IMR-90 (cell line): Measurements from ENCODE around the gene TYSND1. TPM values are rescaled to one million over a fixed set of nuclear protein-coding genes. Genes with fewer than 3 reads are reported as not detected.

Source experiments
- ATAC-seq: fragments of 200-7000 bp; cut with Tn5 transposase; 2 replicates; pipeline ENCODE4 v1.9.1; 2020; ENCODE audit warnings: low read depth, mild to moderate bottlenecking, moderate library complexity
- BruUV-seq: library from RNA; stranded (reverse); fragments of 400-500 nt; replicated peaks from 2 replicates; lab custom pipeline; 2021; lab: Mats Ljungman, UMichigan
- CTCF ChIA-PET: fragments of 300-600 bp; formaldehyde crosslinking; extraction: SDS; loops from one replicate; lab custom pipeline; 2021; ENCODE audit warnings: antibody characterized with exemption; lab: Yijun Ruan, JAX
- POLR2A ChIA-PET: fragments of 300-600 bp; sonication (Branson Sonifier 250); formaldehyde crosslinking; loops from one replicate; lab custom pipeline; 2022; ENCODE audit warnings: antibody characterized with exemption; ENCODE audit not compliant: unreplicated experiment; lab: Charles Lee
- DNase-seq: peaks from one replicate; pipeline ENCODE4 v3.0.0; 2013
- H2AFZ ChIP-seq: replicated peaks from 2 replicates; pipeline ENCODE3; 2013; ENCODE audit warnings: low read length, mild to moderate bottlenecking; ENCODE audit not compliant: poor library complexity
- H2AK5ac ChIP-seq: 2 replicates; pipeline ENCODE4 v1.6.1; 2013; ENCODE audit warnings: low read depth, low read length, inconsistent platforms
- H2AK9ac ChIP-seq: replicated peaks from 2 replicates; pipeline ENCODE3; 2013; ENCODE audit warnings: mild to moderate bottlenecking, low read depth, low read length, moderate library complexity; ENCODE audit not compliant: poor library complexity
- H2BK120ac ChIP-seq: 2 replicates; pipeline ENCODE4 v1.6.1; 2013; ENCODE audit warnings: low read depth, low read length, inconsistent platforms
- H2BK15ac ChIP-seq: 3 replicates; pipeline ENCODE4 v1.6.1; 2013; ENCODE audit warnings: low read depth, low read length, inconsistent platforms
- H2BK20ac ChIP-seq: 2 replicates; pipeline ENCODE4 v1.6.1; 2013; ENCODE audit warnings: low read depth, mild to moderate bottlenecking, inconsistent platforms, low read length, moderate library complexity
- H2BK5ac ChIP-seq: 2 replicates; pipeline ENCODE4 v1.6.1; 2013; ENCODE audit warnings: mild to moderate bottlenecking, low read depth, low read length, inconsistent platforms; ENCODE audit not compliant: poor library complexity, severe bottlenecking
- H3K14ac ChIP-seq: replicated peaks from 2 replicates; pipeline ENCODE4 v1.6.1; 2013; ENCODE audit warnings: low read depth, low read length, inconsistent platforms
- H3K18ac ChIP-seq: 2 replicates; pipeline ENCODE4 v1.6.1; 2013; ENCODE audit warnings: low read depth, low read length, control low read depth
- H3K23ac ChIP-seq: 2 replicates; pipeline ENCODE4 v1.6.1; 2013; ENCODE audit warnings: low read depth, low read length, inconsistent platforms
- H3K27ac ChIP-seq: 2 replicates; pipeline ENCODE4 v1.5.1; 2013; ENCODE audit warnings: mild to moderate bottlenecking, control low read depth, low read length; ENCODE audit not compliant: insufficient read depth
- H3K27me3 ChIP-seq: 2 replicates; pipeline ENCODE4 v1.6.1; 2013; ENCODE audit warnings: low read length; ENCODE audit not compliant: control insufficient read depth, insufficient read depth
- H3K36me3 ChIP-seq: 2 replicates; pipeline ENCODE4 v1.6.1; 2013; ENCODE audit warnings: low read length, mixed read lengths; ENCODE audit not compliant: control insufficient read depth, insufficient read depth
- H3K4ac ChIP-seq: 2 replicates; pipeline ENCODE4 v1.6.1; 2013; ENCODE audit warnings: low read depth, low read length, inconsistent platforms
- H3K4me1 ChIP-seq: 2 replicates; pipeline ENCODE4 v1.6.1; 2013; ENCODE audit warnings: low read length, mixed read lengths; ENCODE audit not compliant: control insufficient read depth, insufficient read depth
- H3K4me2 ChIP-seq: 2 replicates; pipeline ENCODE4 v1.6.1; 2013; ENCODE audit warnings: low read depth, mild to moderate bottlenecking, control low read depth, low read length, moderate library complexity
- H3K4me3 ChIP-seq: 2 replicates; pipeline ENCODE4 v1.5.1; 2013; ENCODE audit warnings: low read depth, mild to moderate bottlenecking, control low read depth, low read length, moderate library complexity; ENCODE audit not compliant: insufficient read depth
- H3K56ac ChIP-seq: 2 replicates; pipeline ENCODE4 v1.6.1; 2013; ENCODE audit warnings: low read length, inconsistent platforms; ENCODE audit not compliant: insufficient read depth; ENCODE audit errors: extremely low read depth
- H3K79me1 ChIP-seq, 2 experiments: 2 replicates each; pipeline ENCODE4 v1.6.1; 2013; ENCODE audit warnings: low read length in 2 of 2, inconsistent platforms in 1 of 2, low read depth in 1 of 2
- H3K9ac ChIP-seq: 2 replicates; pipeline ENCODE4 v1.6.1; 2013; ENCODE audit warnings: low read depth, low read length, control low read depth
- H3K9me1 ChIP-seq: 2 replicates; pipeline ENCODE4 v1.6.1; 2013; ENCODE audit warnings: low read length, inconsistent platforms; ENCODE audit not compliant: insufficient read depth
- H3K9me3 ChIP-seq: 2 replicates; pipeline ENCODE4 v1.6.1; 2013; ENCODE audit warnings: low read length; ENCODE audit not compliant: control insufficient read depth, insufficient read depth
- H4K20me1 ChIP-seq: 2 replicates; pipeline ENCODE4 v1.6.1; 2013; ENCODE audit warnings: low read length, inconsistent platforms; ENCODE audit not compliant: insufficient read depth
- H4K5ac ChIP-seq: 2 replicates; pipeline ENCODE4 v1.6.1; 2013; ENCODE audit warnings: mild to moderate bottlenecking, low read depth, low read length, control low read depth
- H4K8ac ChIP-seq, 2 experiments: 2 replicates each; pipeline ENCODE4 v1.6.1; 2013; ENCODE audit warnings: low read depth in 2 of 2, low read length in 2 of 2, control low read depth in 1 of 2, inconsistent platforms in 1 of 2
- H4K91ac ChIP-seq: 2 replicates; pipeline ENCODE4 v1.6.1; 2013; ENCODE audit warnings: low read depth, low read length, inconsistent platforms; ENCODE audit not compliant: insufficient read depth
- FOS ChIP-seq: fragments of 150-350 bp; IDR thresholded peaks from 2 replicates; pipeline ENCODE4 v1.6.1; 2016; ENCODE audit warnings: low read depth, low read length
- MAFK ChIP-seq: IDR thresholded peaks from 2 replicates; pipeline ENCODE4 v1.6.1; 2012; ENCODE audit warnings: low read depth, low read length, improper control_type of control experiment
- MXI1 ChIP-seq: IDR thresholded peaks from 2 replicates; pipeline ENCODE4 v1.6.1; 2012; ENCODE audit warnings: low read depth, mild to moderate bottlenecking, low read length, moderate library complexity, borderline replicate concordance
- RAD21 ChIP-seq: IDR thresholded peaks from 2 replicates; pipeline ENCODE4 v1.6.1; 2012; ENCODE audit warnings: low read length, improper control_type of control experiment
- SMC3 ChIP-seq: fragments of 150-350 bp; IDR thresholded peaks from 2 replicates; pipeline ENCODE4 v1.6.1; 2016; ENCODE audit warnings: low read depth, mild to moderate bottlenecking, antibody characterized with exemption, low read length, moderate library complexity
- WGBS, 2 experiments: methylation state at CpG; one replicate each; pipeline versions ENCODE4 v1.1.5 to v1.1.7; 2013; ENCODE audit warnings: missing lambda C conversion rate in 2 of 2; ENCODE audit not compliant: insufficient read length in 1 of 2; ENCODE audit errors: extremely low coverage in 2 of 2; 5-methylcytosine and 5-hydroxymethylcytosine counted together
- dilution Hi-C: fragments of 300-500 bp; cut with HindIII; formaldehyde crosslinking; loops from one replicate; pipeline ENCODE4 v1.14.3; 2018; ENCODE audit warnings: low sequenced_read_pairs; ENCODE audit not compliant: unreplicated experiment
- in situ Hi-C: fragments of 300-500 bp; cut with MboI; formaldehyde crosslinking; loops from 3 replicates; pipeline ENCODE4 v1.14.3; 2019; ENCODE audit warnings: low sequenced_read_pairs, inconsistent platforms, mixed read lengths
- intact Hi-C: fragments of 100-400 bp; cut with micrococcal nuclease; formaldehyde crosslinking; loops from 2 replicates; pipeline ENCODE4 v1.10.0; 2022
- polyA plus RNA-seq, 3 experiments: library from polyadenylated mRNA; depleted of rRNA; stranded (reverse); fragments of >200 nt; gene quantifications; 2 replicates each; pipeline ENCODE4 v1.2.3, GENCODE V29; 2012; ENCODE audit warnings: low replicate concordance in 1 of 3
- total RNA-seq: library from RNA; depleted of rRNA; stranded (reverse); fragments of >200 nt; gene quantifications from 2 replicates; pipeline ENCODE4 v1.2.3, GENCODE V29; 2012

The TYSND1 gene
- total and polyA plus RNA-seq, 2 of the 4 experiments (the other 2 are of a cell fraction): 2.9 to 4.1 TPM

- WGBS, 2 experiments: 100% methylated on average over 1 of the region's 5 CpGs; no CpG with 5 or more reads in 1 of the 2 experiments
- Histone ChIP-seq H4K8ac (no peak overlapping the region), H3K4me2 (no peak overlapping the region), H2BK120ac (no peak overlapping the region), H3K4me1 (no peaks in the 10 kb centered on the region), H3K9me3 (no peaks in the 10 kb centered on the region), H4K20me1 (no peaks in the 10 kb centered on the region), H2BK5ac (no peak overlapping the region), H3K27me3 (no peaks in the 10 kb centered on the region), H3K27ac (no peak overlapping the region), H2AFZ (no peak overlapping the region), H2AK5ac (no peak overlapping the region), H4K91ac (no peak overlapping the region), H3K79me1 (no peaks in the 10 kb centered on the region), H3K14ac (no peak overlapping the region), H2BK20ac (no peak overlapping the region), H3K36me3 (peaks cover 28% of the 10 kb centered on the region), H4K5ac (no peak overlapping the region), H3K9me1 (peaks cover 2% of the 10 kb centered on the region; the same call in 1 of the 2 replicates), H3K4ac (no peak overlapping the region), H3K18ac (no peak overlapping the region), H3K9ac (no peak overlapping the region), H2BK15ac (no peak overlapping the region), H3K4me3 (no peak overlapping the region), H3K23ac (no peak overlapping the region), H3K56ac (no peak overlapping the region), H2AK9ac (no peak overlapping the region)
- in situ Hi-C loops (no loop called here), intact Hi-C loops (no loop called here), dilution Hi-C loops (no loop called here)
- ATAC-seq: no peak
- TF ChIP-seq SMC3 (no peak), FOS (no peak), MAFK (no peak), MXI1 (no peak), RAD21 (no peak)
- CTCF ChIA-PET: no interaction called here
- POLR2A ChIA-PET: no interaction called here
- no TSS peak for BruUV-seq
- no peak for DNase-seq
These were observed 55.5 kb downstream of the TYSND1 start for GRCh38 chr10:70090951-70091350.
